IMR-90 (cell line): ENCODE measurements around the gene ALOX12. TPM values are rescaled to one million over a fixed set of nuclear protein-coding genes. Genes with fewer than 3 reads are reported as not detected.

Experiments
- MAFK ChIP-seq: IDR thresholded peaks from 2 replicates; pipeline ENCODE4 v1.6.1; 2012; ENCODE audit warnings: low read depth, low read length, improper control_type of control experiment
- microRNA-seq, 2 experiments: library from miRNA; stranded (forward) in 1 of 2; unstranded in 1 of 2; fragments of 10-50 nt in 1 of 2; fragments of <30 nt in 1 of 2; gene quantifications in 1 of 2; microRNA quantifications in 1 of 2; one replicate each; pipeline versions ENCODE3 to v1.1.0; 2013 to 2020; ENCODE audit not compliant: insufficient read depth in 1 of 2, insufficient read length in 1 of 2, unreplicated experiment in 1 of 2
- polyA plus RNA-seq, 3 experiments: library from polyadenylated mRNA; depleted of rRNA; stranded (reverse); fragments of >200 nt; gene quantifications; 2 replicates each; pipeline ENCODE4 v1.2.3, GENCODE V29; 2012; ENCODE audit warnings: low replicate concordance in 1 of 3
- small RNA-seq, 5 experiments: library from RNA; depleted of rRNA; stranded (forward); fragments of <200 nt; gene quantifications; one replicate each; pipeline ENCODE3, GENCODE V24; 2012
- total RNA-seq: library from RNA; depleted of rRNA; stranded (reverse); fragments of >200 nt; gene quantifications from 2 replicates; pipeline ENCODE4 v1.2.3, GENCODE V29; 2012; rRNA removed

ALOX12 gene
- total and polyA plus RNA-seq, 2 of the 4 experiments (the other 2 are of a cell fraction), result 0.03 TPM; not detected in 1

DNA sequence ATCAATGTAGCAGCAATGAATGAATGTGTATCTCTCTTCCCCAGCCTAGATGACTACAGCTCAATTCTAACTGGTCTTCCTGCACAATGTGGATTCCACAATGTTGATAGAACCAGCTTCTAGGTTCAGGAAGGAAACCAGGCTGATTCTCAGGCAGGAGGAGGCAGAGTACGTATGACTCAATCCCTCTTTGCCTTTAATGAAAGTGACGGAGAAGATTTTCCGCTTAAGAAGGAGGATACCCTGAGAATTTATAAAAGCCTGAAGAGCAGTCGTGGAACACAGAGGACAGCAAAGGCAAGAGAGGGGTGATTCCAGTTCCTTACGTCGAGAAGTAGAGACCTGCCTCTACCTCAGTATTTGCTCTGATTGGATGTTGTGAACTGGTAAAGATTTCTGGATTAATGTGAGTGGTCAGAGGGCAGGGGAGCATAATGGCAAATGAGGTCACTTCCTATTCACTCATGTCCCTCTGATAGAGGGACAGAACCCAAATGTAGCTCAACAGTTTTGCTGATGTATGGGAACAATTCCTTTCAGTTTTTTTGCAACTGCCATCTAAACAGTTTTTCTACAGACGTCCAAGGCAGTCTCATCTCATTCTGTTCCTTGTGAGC is 63.1 kb downstream of the ALOX12 start (continued):
- TF ChIP-seq MAFK, result no peak

Small RNA genes lying within 50 kb of the gene (microRNA-seq; reads per million reads assigned to microRNA genes)
- not detected for gene AC120057.1 (ENCODE audit: insufficient read depth, insufficient read length)

Small RNA genes lying within 50 kb of the gene (small RNA-seq; reads per million reads assigned to genes)
- gene AC120057.1, result 0 reads per million in 5 experiments

Other genes with a start within 250 kb of the ALOX12 start
- gene XAF1, start 240.0 kb upstream of the ALOX12 start, total RNA-seq, result 1.7 and 3.9 TPM in 2 replicates
- 0.50 and 1.3 TPM in 2 replicates for gene XAF1, start 240.0 kb upstream of the ALOX12 start, polyA plus RNA-seq (2012; rRNA removed)
- not detected in 2 replicates for gene FBXO39, start 219.8 kb upstream of the ALOX12 start, total RNA-seq
- gene FBXO39, start 219.8 kb upstream of the ALOX12 start, polyA plus RNA-seq (2012; rRNA removed), result not detected in 2 replicates
- gene TEKT1, start 164.3 kb upstream of the ALOX12 start, total RNA-seq, result not detected in 2 replicates
- gene TEKT1, start 164.3 kb upstream of the ALOX12 start, polyA plus RNA-seq (2012; rRNA removed), result not detected in 2 replicates
- gene RNASEK, start 16.6 kb downstream of the ALOX12 start, total RNA-seq, result 31.1 and 42.3 TPM in 2 replicates
- gene RNASEK, start 16.6 kb downstream of the ALOX12 start, polyA plus RNA-seq (2012; rRNA removed), result 165 and 183 TPM in 2 replicates
- gene BCL6B, start 27.0 kb downstream of the ALOX12 start, total RNA-seq, result not detected in 2 replicates
- not detected in 2 replicates for gene BCL6B, start 27.0 kb downstream of the ALOX12 start, polyA plus RNA-seq (2012; rRNA removed)
- gene SLC16A13, start 40.0 kb downstream of the ALOX12 start, total RNA-seq, result under 0.01 and 0.18 TPM in 2 replicates
- gene SLC16A13, start 40.0 kb downstream of the ALOX12 start, polyA plus RNA-seq (2012; rRNA removed), result 2.2 and 2.3 TPM in 2 replicates
- gene SLC16A11, start 48.0 kb downstream of the ALOX12 start, total RNA-seq, result not detected in 2 replicates
- gene SLC16A11, start 48.0 kb downstream of the ALOX12 start, polyA plus RNA-seq (2012; rRNA removed), result not detected in 2 replicates
- not detected in 2 replicates for gene CLEC10A, start 84.2 kb downstream of the ALOX12 start, total RNA-seq
- gene CLEC10A, start 84.2 kb downstream of the ALOX12 start, polyA plus RNA-seq (2012; rRNA removed), result not detected in 2 replicates
- gene ASGR2, start 118.8 kb downstream of the ALOX12 start, total RNA-seq, result not detected in 2 replicates
- gene ASGR2, start 118.8 kb downstream of the ALOX12 start, polyA plus RNA-seq (2012; rRNA removed), result not detected in 2 replicates
- gene ASGR1, start 183.3 kb downstream of the ALOX12 start, total RNA-seq, result 1.3 and 1.9 TPM in 2 replicates
- gene ASGR1, start 183.3 kb downstream of the ALOX12 start, polyA plus RNA-seq (2012; rRNA removed), result 3.8 and 4.2 TPM in 2 replicates
- gene DLG4, start 223.8 kb downstream of the ALOX12 start, total RNA-seq, result 8.1 and 8.2 TPM in 2 replicates
- gene DLG4, start 223.8 kb downstream of the ALOX12 start, polyA plus RNA-seq (2012; rRNA removed), result 28.5 and 30.5 TPM in 2 replicates
- gene ACADVL, start 223.9 kb downstream of the ALOX12 start, total RNA-seq, result 129 and 139 TPM in 2 replicates
- gene ACADVL, start 223.9 kb downstream of the ALOX12 start, polyA plus RNA-seq (2012; rRNA removed), result 752 and 844 TPM in 2 replicates
- gene DVL2, start 238.5 kb downstream of the ALOX12 start, total RNA-seq, result 20.3 and 21.3 TPM in 2 replicates
- gene DVL2, start 238.5 kb downstream of the ALOX12 start, polyA plus RNA-seq (2012; rRNA removed), result 10.5 and 11.8 TPM in 2 replicates
- 44.8 and 45.5 TPM in 2 replicates for gene PHF23, start 243.4 kb downstream of the ALOX12 start, total RNA-seq
- gene PHF23, start 243.4 kb downstream of the ALOX12 start, polyA plus RNA-seq (2012; rRNA removed), result 54.4 and 58.5 TPM in 2 replicates
- gene GABARAP, start 246.4 kb downstream of the ALOX12 start, total RNA-seq, result 70.8 and 77.8 TPM in 2 replicates
- gene GABARAP, start 246.4 kb downstream of the ALOX12 start, polyA plus RNA-seq (2012; rRNA removed), result 702 and 780 TPM in 2 replicates